GM23338 (cell line): ENCODE data around the gene PEX12. TPM values are rescaled to one million over a fixed set of nuclear protein-coding genes. Genes with fewer than 3 reads are reported as not detected.

Source experiments
- ATAC-seq: fragments of 200-7000 bp; cut with Tn5 transposase; 3 replicates; pipeline ENCODE4 v1.9.1; 2020
- DNase-seq: peaks from one replicate; pipeline ENCODE4 v3.0.0-alpha.2; 2015; ENCODE audit warnings: low spot score
- H2AFZ ChIP-seq: fragments of 200-600 bp; sonication (generic); 2 replicates; pipeline ENCODE4 v1.8.0; 2016; ENCODE audit warnings: antibody characterized with exemption, mild to moderate bottlenecking, moderate library complexity
- H3F3A ChIP-seq: fragments of 200-600 bp; sonication (generic); replicated peaks from 2 replicates; pipeline ENCODE4 v1.8.0; 2017; ENCODE audit warnings: antibody characterized with exemption, mixed run types, low read depth
- H3K27ac ChIP-seq: fragments of 200-600 bp; sonication (generic); 2 replicates; pipeline ENCODE4 v1.6.1; 2016; ENCODE audit warnings: low read depth
- H3K27me3 ChIP-seq: fragments of 200-600 bp; sonication (generic); 2 replicates; pipeline ENCODE4 v1.8.0; 2016; ENCODE audit warnings: mild to moderate bottlenecking, mixed run types, moderate library complexity; ENCODE audit not compliant: insufficient read depth
- H3K36me3 ChIP-seq: fragments of 200-600 bp; sonication (generic); 2 replicates; pipeline ENCODE4 v1.8.0; 2016; ENCODE audit warnings: mild to moderate bottlenecking; ENCODE audit not compliant: insufficient read depth
- H3K4me1 ChIP-seq: fragments of 200-600 bp; sonication (generic); 2 replicates; pipeline ENCODE4 v1.8.0; 2016; ENCODE audit warnings: mild to moderate bottlenecking, moderate library complexity; ENCODE audit not compliant: insufficient read depth
- H3K4me2 ChIP-seq: fragments of 200-600 bp; sonication (generic); 2 replicates; pipeline ENCODE4 v1.7.1; 2017; ENCODE audit warnings: mixed run types
- H3K4me3 ChIP-seq: fragments of 200-600 bp; sonication (generic); 2 replicates; pipeline ENCODE4 v1.6.1; 2016; ENCODE audit warnings: mixed run types
- H3K79me2 ChIP-seq: fragments of 200-600 bp; sonication (generic); replicated peaks from 2 replicates; pipeline ENCODE4 v1.8.0; 2017; ENCODE audit warnings: mild to moderate bottlenecking; ENCODE audit not compliant: insufficient read depth
- H3K9me2 ChIP-seq: fragments of 200-600 bp; sonication (generic); 2 replicates; pipeline ENCODE4 v1.8.0; 2017; ENCODE audit not compliant: insufficient read depth
- H4K20me1 ChIP-seq: fragments of 200-600 bp; sonication (generic); replicated peaks from 2 replicates; pipeline ENCODE4 v1.8.0; 2017; ENCODE audit warnings: mild to moderate bottlenecking; ENCODE audit not compliant: insufficient read depth
- H3K27ac Mint-ChIP-seq: 2 replicates; pipeline ENCODE4 v1.8.0; 2020; ENCODE audit warnings: inconsistent platforms, mild to moderate bottlenecking, moderate library complexity, mixed read lengths
- H3K27me3 Mint-ChIP-seq: 3 replicates; pipeline ENCODE4 v1.8.0; 2022; ENCODE audit warnings: low read depth, mild to moderate bottlenecking, moderate library complexity, mixed read lengths, inconsistent platforms; ENCODE audit not compliant: insufficient read depth, poor library complexity
- H3K36me3 Mint-ChIP-seq: 3 replicates; pipeline ENCODE4 v1.8.0; 2021; ENCODE audit warnings: low read depth, mild to moderate bottlenecking, inconsistent platforms, moderate library complexity, mixed read lengths
- H3K4me1 Mint-ChIP-seq: 3 replicates; pipeline ENCODE4 v1.8.0; 2020; ENCODE audit warnings: mild to moderate bottlenecking, inconsistent platforms, mixed read lengths
- H3K4me3 Mint-ChIP-seq: 3 replicates; pipeline ENCODE4 v1.8.0; 2021; ENCODE audit warnings: moderate library complexity, mild to moderate bottlenecking, inconsistent platforms, mixed read lengths
- H3K9me3 Mint-ChIP-seq: 3 replicates; pipeline ENCODE4 v1.8.0; 2020; ENCODE audit warnings: moderate library complexity, mild to moderate bottlenecking, inconsistent platforms, mixed read lengths
- CREB1 ChIP-seq: fragments of 250-450 bp; sonication (Bioruptor Pico); IDR thresholded peaks from 2 replicates; pipeline ENCODE4 v1.5.0; 2020; ENCODE audit warnings: low read depth, mild to moderate bottlenecking, moderate library complexity
- EZH2 ChIP-seq: fragments of 200-600 bp; sonication (generic); IDR thresholded peaks from one replicate; pipeline ENCODE4 v1.8.0; 2017; ENCODE audit warnings: antibody characterized with exemption, mild to moderate bottlenecking, low read depth; ENCODE audit not compliant: unreplicated experiment
- EZH2phosphoT487 ChIP-seq: fragments of 200-600 bp; sonication (generic); IDR thresholded peaks from one replicate; pipeline ENCODE4 v1.8.1; 2018; ENCODE audit warnings: antibody characterized with exemption; ENCODE audit not compliant: unreplicated experiment
- JUNB ChIP-seq: IDR thresholded peaks from one replicate; pipeline ENCODE4 v1.6.1; 2016; ENCODE audit warnings: antibody characterized with exemption; ENCODE audit not compliant: unreplicated experiment
- NANOG ChIP-seq: IDR thresholded peaks from 2 replicates; pipeline ENCODE4 v1.6.1; 2016; ENCODE audit warnings: antibody characterized with exemption, borderline replicate concordance
- POLR2AphosphoS5 ChIP-seq: IDR thresholded peaks from 2 replicates; pipeline ENCODE4 v1.6.1; 2016; ENCODE audit warnings: antibody characterized with exemption, low read depth
- STAT1 ChIP-seq: IDR thresholded peaks from one replicate; pipeline ENCODE4 v1.6.1; 2016; ENCODE audit warnings: antibody characterized with exemption; ENCODE audit not compliant: unreplicated experiment
- ZNF114 ChIP-seq: fragments of 250-450 bp; sonication (Bioruptor Pico); IDR thresholded peaks from 2 replicates; pipeline ENCODE4 v1.5.0; 2020; ENCODE audit warnings: mild to moderate bottlenecking, moderate library complexity
- ZNF331 ChIP-seq: fragments of 250-450 bp; sonication (Bioruptor Pico); IDR thresholded peaks from 2 replicates; pipeline ENCODE4 v1.5.0; 2020; ENCODE audit warnings: low read depth, mild to moderate bottlenecking, moderate library complexity
- ZNF462 ChIP-seq: fragments of 250-450 bp; sonication (Bioruptor Pico); IDR thresholded peaks from 2 replicates; pipeline ENCODE4 v1.5.0; 2020; ENCODE audit warnings: mild to moderate bottlenecking, moderate library complexity
- polyA plus RNA-seq: library from polyadenylated mRNA; unstranded; fragments of >200 nt; fragmentation: Nextera tagmentation; extraction: Ambion mirVana; gene quantifications from 2 replicates; pipeline ENCODE4 v1.2.1, GENCODE V29; 2016
- total RNA-seq: library from RNA; depleted of rRNA; stranded (reverse); fragments of >200 nt; shearing (Covaris generic); gene quantifications from 2 replicates; pipeline ENCODE4 v1.2.3, GENCODE V29; 2014
- TF ChIP-seq, protein P1 (sequence below), 2 experiments: fragments of 200-600 bp in 1 of 2; sonication (generic) in 1 of 2; conservative IDR thresholded peaks; 2 replicates each; pipeline versions ENCODE4 v1.5.1 to v1.6.1; 2016 to 2017; ENCODE audit warnings: antibody characterized with exemption in 2 of 2, low read depth in 2 of 2, mild to moderate bottlenecking in 2 of 2, moderate library complexity in 1 of 2
- TF ChIP-seq, protein P2 (sequence below): IDR thresholded peaks from one replicate; pipeline ENCODE4 v1.6.1; 2018; ENCODE audit warnings: antibody characterized with exemption; ENCODE audit not compliant: unreplicated experiment
- TF ChIP-seq, protein P3 (sequence below): IDR thresholded peaks from 2 replicates; pipeline ENCODE4 v1.6.1; 2016; ENCODE audit warnings: antibody characterized with exemption

PEX12 gene
- total and polyA plus RNA-seq, 2 experiments from 2014 or later, result 1.5 to 1.9 TPM

GRCh38 chr17:35616536-35616935 is 38.2 kb upstream of the PEX12 start:
- DNase-seq (no peak), ATAC-seq (no peak)
- H3K4me2 ChIP-seq, result no peak overlapping the region
- peaks cover 17% of the 10 kb centered on the region; the same call in 1 of the 2 replicates for H4K20me1 ChIP-seq
- H3K27me3 ChIP-seq, result no peaks in the 10 kb centered on the region
- Mint-ChIP-seq H3K9me3 (no peaks in the 10 kb centered on the region), H3K4me3 (no peak overlapping the region), H3K36me3 (peaks cover 6% of the 10 kb centered on the region; the same call in 1 of the 3 replicates), H3K27me3 (no peaks in the 10 kb centered on the region), H3K4me1 (no peaks in the 10 kb centered on the region), H3K27ac (no peak overlapping the region)
- no peak overlapping the region for H3K4me3 ChIP-seq
- H2AFZ ChIP-seq, result no peak overlapping the region
- H3K9me2 ChIP-seq, result no peaks in the 10 kb centered on the region
- TF ChIP-seq POLR2AphosphoS5, result no peak
- TF ChIP-seq, protein P1, sequence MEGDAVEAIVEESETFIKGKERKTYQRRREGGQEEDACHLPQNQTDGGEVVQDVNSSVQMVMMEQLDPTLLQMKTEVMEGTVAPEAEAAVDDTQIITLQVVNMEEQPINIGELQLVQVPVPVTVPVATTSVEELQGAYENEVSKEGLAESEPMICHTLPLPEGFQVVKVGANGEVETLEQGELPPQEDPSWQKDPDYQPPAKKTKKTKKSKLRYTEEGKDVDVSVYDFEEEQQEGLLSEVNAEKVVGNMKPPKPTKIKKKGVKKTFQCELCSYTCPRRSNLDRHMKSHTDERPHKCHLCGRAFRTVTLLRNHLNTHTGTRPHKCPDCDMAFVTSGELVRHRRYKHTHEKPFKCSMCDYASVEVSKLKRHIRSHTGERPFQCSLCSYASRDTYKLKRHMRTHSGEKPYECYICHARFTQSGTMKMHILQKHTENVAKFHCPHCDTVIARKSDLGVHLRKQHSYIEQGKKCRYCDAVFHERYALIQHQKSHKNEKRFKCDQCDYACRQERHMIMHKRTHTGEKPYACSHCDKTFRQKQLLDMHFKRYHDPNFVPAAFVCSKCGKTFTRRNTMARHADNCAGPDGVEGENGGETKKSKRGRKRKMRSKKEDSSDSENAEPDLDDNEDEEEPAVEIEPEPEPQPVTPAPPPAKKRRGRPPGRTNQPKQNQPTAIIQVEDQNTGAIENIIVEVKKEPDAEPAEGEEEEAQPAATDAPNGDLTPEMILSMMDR (conservative IDR thresholded peaks at IDR 0.05; ENCODE audit: low read depth in 2 of 2), result no peak
- no peak for TF ChIP-seq CREB1 (CRISPR knock-in tag)
- TF ChIP-seq, protein P2, sequence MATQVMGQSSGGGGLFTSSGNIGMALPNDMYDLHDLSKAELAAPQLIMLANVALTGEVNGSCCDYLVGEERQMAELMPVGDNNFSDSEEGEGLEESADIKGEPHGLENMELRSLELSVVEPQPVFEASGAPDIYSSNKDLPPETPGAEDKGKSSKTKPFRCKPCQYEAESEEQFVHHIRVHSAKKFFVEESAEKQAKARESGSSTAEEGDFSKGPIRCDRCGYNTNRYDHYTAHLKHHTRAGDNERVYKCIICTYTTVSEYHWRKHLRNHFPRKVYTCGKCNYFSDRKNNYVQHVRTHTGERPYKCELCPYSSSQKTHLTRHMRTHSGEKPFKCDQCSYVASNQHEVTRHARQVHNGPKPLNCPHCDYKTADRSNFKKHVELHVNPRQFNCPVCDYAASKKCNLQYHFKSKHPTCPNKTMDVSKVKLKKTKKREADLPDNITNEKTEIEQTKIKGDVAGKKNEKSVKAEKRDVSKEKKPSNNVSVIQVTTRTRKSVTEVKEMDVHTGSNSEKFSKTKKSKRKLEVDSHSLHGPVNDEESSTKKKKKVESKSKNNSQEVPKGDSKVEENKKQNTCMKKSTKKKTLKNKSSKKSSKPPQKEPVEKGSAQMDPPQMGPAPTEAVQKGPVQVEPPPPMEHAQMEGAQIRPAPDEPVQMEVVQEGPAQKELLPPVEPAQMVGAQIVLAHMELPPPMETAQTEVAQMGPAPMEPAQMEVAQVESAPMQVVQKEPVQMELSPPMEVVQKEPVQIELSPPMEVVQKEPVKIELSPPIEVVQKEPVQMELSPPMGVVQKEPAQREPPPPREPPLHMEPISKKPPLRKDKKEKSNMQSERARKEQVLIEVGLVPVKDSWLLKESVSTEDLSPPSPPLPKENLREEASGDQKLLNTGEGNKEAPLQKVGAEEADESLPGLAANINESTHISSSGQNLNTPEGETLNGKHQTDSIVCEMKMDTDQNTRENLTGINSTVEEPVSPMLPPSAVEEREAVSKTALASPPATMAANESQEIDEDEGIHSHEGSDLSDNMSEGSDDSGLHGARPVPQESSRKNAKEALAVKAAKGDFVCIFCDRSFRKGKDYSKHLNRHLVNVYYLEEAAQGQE, result no peak
- no peak for TF ChIP-seq JUNB
- TF ChIP-seq ZNF331 (CRISPR knock-in tag), result no peak
- no peak for TF ChIP-seq ZNF462
- TF ChIP-seq NANOG, result no peak
- no peak for TF ChIP-seq EZH2
- TF ChIP-seq, protein P3, sequence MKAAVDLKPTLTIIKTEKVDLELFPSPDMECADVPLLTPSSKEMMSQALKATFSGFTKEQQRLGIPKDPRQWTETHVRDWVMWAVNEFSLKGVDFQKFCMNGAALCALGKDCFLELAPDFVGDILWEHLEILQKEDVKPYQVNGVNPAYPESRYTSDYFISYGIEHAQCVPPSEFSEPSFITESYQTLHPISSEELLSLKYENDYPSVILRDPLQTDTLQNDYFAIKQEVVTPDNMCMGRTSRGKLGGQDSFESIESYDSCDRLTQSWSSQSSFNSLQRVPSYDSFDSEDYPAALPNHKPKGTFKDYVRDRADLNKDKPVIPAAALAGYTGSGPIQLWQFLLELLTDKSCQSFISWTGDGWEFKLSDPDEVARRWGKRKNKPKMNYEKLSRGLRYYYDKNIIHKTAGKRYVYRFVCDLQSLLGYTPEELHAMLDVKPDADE, result no peak
- TF ChIP-seq EZH2phosphoT487, result no peak
- no peak for TF ChIP-seq ZNF114 (CRISPR knock-in tag)
- TF ChIP-seq STAT1, result no peak
- H3K36me3 ChIP-seq, result no peaks in the 10 kb centered on the region; the same call in 1 of the 2 replicates
- H3K27ac ChIP-seq, result no peak overlapping the region
- no peaks in the 10 kb centered on the region for H3K4me1 ChIP-seq
- H3F3A ChIP-seq, result no peaks in the 10 kb centered on the region
- peaks cover 7% of the 10 kb centered on the region; the same call in 1 of the 2 replicates for H3K79me2 ChIP-seq
